HG03139 (cell line): ENCODE results near the gene GABARAP.
"Not testable (repeated sequence)": the region's sequence is repeated elsewhere in the genome, so short reads cannot be mapped to it uniquely, and the experiment has no call there.

Source experiments
- ATAC-seq: cut with Tn5 transposase; IDR thresholded peaks from one replicate; pipeline ENCODE4 v1.9.1; 2021; ENCODE audit not compliant: unreplicated experiment

Gene GABARAP

DNA sequence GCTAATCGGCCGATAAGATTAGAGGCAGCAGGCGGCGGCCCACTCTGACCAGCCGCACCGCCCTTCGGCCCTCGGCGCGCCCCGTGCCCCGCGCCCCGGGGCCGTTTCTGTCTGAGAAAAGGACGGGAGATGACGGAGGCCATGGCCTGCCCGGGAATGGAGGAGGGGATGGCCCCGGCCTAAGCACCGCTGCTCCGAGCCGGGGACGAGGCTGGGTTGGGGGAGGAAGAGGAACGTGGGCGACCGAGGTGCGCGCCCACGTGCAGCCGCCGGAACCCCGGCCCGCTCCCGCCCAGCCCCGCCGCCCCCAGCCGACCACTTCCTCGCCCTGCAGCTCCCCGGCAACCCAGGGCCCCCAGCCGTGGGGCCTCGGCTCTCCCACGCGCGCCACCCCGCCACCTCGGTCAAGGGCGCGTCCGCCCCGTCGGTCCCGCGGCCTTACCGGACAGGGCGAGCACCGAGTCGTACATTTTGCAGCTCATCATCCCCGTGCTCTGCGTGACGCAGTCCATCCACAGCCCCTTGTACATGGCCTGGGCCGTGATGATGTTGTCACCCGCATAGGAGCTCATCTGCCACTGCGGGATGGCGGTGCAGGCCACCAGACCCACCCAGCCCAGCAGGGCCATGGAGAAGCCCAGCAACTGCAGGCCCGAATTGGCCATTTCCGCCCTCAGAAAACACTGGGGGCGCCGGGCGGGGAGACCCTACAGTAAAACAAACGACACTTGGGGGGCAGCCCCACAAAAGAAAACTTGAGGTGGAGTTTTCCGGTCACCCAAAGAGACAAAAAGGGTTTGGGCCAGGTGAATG lies 19.3 kb upstream of the GABARAP start:
- no peak for ATAC-seq

DNA sequence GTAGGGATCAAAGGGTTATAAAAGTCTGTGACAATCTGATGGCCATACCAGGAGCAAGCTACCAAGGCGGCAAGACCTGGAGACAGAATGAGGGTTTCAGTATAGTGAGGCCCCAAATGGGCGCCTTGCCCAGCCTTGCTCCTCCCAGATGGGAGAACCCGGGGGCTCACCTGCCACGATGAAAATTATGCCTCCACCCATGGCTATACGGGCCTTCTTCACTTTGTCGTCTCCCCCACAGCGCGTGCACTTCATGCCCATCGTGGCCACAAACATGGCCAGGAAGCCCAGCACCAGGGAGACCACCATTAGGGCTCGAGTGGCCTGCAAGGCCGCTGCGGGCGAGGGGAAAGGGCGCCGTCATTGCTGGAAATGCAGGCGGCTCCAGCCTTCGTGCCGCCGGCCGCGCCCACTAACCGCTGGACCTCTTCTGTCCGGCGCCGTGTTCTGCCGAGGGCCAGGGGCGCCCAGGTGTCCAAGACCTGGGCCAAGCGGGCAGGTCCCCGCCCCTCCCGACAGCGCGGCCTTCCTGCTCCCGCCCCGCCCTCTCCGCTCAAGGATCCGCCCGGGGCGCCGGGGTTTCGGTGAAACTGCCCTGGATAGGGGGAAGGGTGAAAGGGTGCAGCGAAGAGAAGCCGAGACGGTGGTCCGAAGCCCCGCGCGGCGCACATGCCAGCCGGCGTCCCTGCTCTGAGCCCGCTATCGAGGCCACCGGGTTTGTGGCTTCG lies 18.6 kb upstream of the GABARAP start:
- no peak for ATAC-seq

- ATAC-seq, result no peak
These were observed 17.9 kb upstream of the GABARAP start for GRCh38 chr17:7260151-7260550.

GRCh38 chr17:7259555-7259889 lies 17.3 kb upstream of the GABARAP start:
- ATAC-seq, result no peak

DNA sequence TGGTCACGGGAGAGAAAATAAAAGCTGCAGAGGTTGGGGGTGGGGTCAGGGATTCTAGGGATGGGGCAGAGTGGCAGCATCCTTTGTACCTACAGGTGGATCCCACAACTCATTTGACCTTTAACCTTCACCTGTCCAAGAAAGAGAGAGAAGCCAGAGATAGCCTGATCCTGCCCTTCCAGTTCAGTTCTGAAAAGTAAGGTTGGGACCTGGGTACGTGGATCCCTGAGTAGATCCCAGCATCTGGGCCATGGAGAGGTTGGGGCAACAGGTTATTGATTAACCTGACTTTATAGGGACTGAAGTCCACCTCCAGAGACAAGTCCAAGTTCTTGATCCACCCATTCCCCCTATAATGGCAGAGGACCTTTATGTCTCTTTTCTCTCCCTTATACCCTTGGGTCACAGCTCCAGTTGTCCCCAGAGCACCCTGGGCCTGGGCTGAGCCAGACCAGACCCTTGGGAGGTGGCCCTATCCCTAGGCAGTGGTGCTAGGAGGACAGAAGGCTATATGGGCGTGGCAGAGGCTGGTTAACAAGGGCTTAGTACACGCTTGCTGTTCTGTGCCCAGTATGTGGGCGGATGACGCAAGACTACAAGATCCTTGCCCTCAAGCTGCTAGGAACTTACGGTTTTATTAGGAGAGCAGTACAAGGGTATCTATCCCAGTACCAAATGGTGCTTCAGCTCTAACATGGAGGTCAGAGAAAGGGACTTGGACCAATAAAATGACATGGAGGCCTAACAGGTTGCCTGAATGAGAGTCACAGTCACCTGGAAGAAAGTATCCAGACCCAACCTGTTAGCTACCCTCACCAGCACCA lies 16.7 kb upstream of the GABARAP start:
- ATAC-seq, result no peak

DNA sequence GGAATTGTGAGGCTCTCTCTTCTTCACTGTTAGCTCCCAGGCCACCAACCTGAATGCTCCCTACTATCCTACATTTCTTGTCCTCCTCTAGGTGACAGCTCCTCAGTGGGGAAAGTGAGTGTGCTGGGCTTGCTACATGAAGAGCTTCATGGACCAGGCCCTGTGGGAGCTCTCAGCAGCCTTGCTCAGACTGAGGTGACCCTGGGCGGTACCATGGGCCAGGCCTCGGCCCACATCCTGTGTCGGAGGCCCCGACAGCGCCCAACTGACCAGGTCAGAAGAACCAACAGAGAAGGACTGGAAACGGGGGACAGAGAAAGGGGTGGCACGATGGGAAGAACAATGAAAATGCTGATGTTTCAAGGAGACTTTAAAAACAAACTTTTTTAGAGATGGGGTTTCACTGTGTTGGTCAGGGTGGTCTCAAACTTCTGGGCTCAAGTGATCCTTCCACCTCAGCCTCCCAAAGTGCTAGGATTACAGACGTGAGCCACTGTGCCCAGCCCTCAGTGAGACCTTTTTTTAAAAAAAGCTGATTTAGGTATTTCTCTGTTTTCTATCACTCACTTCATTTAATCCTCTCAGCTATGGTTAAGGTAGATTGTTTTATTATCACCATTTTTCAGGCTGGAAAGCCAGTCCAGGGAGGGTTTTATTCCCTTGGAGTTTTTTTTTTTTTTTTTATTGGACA lies 14.7 kb upstream of the GABARAP start:
- ATAC-seq, result no peak

DNA sequence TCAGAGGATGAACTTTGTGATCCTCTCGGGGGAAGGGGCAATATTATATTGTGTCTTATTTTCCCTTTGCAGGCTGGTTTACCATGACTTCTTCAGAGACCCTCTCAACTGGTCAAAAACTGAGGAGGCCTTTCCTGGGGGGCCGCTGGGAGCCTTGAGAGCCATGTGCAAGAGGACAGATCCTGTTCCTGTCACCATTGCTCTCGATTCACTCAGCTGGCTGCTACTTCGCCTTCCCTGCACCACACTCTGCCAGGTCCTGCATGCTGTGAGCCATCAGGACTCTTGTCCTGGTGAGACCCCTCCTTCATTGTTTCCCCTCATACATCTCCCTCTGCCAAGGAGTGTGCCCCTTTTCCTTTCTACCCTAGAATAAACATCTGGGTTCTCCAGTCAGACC lies 12.3 kb upstream of the GABARAP start:
- no peak for ATAC-seq

DNA sequence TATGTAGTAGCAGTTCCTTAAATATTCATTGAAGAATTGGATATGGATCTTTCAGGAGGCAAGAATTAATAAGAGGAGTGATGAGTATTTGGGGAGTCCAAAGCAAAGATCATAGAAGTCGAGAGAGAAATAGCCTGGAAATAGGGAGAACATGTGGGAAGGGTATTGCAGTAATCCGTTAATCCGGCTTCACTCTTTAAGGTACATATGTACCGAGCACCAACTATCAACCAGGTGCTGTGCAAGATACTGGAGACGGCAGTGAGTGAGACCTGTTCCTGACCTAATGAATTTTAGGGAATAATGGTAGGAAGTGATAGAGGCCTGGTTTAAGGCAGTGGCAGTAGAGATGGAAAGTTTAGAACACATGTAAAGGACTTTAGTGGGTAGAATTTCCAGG lies 10.8 kb upstream of the GABARAP start:
- no peak for ATAC-seq

DNA sequence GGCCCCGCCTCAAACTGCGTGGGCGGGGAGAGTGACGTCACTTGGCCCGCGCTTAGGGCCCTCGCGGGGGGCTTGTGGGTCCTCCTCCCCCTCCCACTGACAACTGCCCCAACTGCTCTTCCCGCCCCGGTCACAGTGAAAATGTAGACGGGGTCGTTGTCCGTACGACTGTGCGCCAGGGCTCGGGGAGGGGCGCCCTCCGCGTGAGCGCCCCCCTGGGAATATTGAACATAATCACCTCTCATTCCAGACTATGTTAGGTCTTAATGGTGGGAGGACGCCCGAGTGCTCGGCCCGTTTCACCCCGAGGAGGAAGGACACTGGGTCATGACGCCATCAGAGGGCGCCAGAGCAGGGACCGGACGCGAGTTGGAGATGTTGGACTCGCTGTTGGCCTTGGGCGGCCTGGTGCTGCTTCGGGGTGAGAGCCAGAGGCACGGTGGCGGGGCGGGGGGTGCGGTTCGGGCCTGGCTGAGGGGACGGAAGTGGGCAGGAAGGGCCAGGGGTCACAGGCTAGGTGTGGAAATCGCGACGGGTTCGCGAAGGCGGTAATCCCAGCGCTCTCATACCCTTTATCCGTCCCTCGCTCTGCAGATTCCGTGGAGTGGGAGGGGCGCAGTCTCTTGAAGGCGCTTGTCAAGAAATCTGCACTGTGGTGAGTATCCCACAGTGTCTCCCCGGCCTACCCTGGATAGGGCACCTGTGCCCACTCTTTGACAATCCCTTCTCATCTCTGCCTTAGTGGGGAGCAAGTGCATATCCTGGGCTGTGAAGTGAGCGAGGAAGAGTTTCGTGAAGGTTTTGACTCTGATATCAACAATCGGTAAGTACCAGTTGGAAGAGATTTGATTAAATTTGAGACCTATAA lies 10.2 kb upstream of the GABARAP start, which contains the start of gene ELP5:
Gene ELP5, plus strand, starts transcription at position 40 of the 868 bp plus-strand sequence. Its CDS starts 336 bp downstream, at position 376.
- peak; percentile 46 for ATAC-seq

DNA sequence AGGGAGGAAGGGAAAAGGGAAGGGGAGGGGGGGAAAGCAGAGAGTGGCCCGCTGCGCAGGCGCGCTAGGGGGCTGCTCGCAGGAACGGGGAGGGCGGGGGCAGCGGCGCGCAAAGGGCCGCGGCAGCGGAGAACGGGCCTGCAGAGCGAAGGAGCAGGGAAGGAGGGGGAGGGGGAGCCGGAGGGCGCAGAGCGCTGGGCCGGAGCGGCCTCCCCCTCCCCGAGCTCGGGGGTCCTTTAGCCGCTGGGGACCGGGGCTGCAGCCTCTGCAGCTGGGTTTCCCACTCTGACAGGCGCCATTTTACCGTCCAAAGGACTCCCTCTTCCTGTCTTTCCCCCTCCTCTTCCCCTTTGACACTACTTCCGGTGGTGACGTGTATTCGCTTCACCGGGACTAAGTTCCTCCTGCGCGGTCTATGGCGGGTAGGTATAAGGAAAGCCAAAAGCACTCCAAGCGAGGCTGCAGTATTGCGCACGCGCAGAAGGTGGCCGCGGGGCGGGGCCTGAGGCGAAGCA lies 9.5 kb upstream of the GABARAP start, which contains the start of gene CTDNEP1:
Gene CTDNEP1, minus strand, starts transcription at position 74 of the 515 bp plus-strand sequence. CDS start 438 bp downstream, outside the sequence.
- ATAC-seq, result peak; percentile 76

- ATAC-seq, result no peak
These were observed 8.7 kb upstream of the GABARAP start for GRCh38 chr17:7250695-7251627.

DNA sequence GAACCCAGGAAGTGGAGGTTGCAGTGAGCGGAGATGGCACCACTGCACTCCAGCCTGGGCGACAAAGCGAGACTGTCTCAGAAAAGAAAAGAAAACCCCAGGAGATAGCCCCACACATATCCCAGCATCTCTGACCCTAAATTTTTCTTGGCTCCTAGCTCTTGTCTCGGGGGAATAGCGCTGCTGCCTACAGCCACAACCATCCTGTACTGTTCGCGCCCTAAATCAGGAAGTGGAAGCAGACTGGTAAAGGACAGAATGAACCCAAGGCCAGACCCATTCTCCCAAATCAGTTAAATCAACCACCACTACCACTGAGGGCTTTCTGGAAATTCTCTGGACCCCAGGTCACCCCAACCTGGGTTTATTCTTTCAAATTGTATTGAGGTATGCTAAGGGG lies 7.6 kb upstream of the GABARAP start:
- ATAC-seq, result no peak

DNA sequence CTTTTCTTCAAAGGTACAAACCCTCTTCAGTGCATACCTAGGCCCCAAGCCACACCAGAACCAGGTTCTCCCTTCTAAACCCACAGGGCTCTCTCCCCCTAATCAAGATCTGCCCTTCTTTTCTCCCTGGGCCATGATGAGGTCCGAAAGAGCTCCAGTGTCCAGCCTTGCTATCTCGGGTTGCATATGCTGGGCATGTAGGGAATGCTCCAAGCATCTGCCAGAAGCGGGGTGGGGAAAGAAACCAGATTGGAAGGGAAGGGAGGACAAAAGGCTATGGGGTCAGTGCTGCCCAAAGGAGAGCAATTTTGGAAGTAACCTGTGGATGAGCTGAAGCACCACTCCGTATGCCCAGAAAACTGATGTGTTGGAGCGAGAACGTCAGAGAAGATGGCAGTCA lies 7.0 kb upstream of the GABARAP start:
- ATAC-seq, result no peak

GRCh38 chr17:7248796-7249195 lies 6.5 kb upstream of the GABARAP start:
- no peak for ATAC-seq

DNA sequence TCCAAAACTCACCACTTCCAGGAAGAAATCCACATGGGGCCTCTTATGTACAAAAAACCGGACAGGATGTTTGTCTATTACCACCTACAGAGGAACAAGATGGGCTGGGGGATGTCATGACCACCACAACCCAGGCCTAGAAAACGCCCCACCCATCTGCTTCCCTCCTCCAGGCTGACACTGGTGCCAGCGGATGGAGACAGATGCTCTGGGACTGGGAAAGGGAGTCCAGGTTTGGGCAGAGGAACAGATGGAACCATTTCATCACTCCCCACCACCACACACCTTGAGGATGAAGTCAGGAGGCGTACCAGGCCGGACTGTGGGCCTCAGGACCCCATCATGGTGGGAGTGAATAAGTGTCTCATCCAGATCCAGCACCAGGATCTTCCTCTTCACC lies 4.5 kb upstream of the GABARAP start:
- ATAC-seq, result no peak

DNA sequence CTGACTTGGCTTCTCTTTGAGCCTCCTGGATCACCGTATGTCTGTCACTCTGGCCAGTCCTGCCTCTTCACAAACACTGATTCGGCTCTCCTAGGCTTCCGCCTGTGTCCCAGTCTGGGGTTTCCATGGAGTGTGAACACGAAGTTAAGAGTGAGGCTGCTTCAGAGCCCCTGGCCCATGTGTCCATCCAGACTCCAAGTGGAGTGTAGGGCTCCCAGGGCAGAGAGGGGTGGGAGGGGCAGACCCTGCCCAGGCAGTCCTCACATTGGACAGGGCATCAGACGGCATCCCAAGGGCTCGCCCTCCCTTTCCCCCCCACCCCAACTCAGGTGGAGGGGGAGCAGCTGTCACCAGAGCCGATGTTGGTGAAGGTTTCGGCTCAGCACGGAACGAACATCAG lies 1.6 kb upstream of the GABARAP start:
- not testable (repeated sequence) for ATAC-seq

DNA sequence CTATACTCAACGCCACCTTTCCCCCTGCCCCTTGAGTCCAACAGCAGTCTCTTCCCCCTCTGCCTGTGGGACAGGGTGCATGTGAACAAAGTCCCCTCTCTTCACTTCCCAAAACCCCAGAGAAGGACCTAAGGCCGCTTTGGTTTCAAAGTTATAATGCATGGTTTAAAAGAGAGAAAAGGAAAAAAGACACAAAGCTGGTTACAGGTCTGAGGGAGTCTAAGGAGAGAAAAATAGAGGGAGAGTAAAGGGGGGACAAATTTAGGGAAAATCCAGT lies 1.1 kb upstream of the GABARAP start:
- no peak for ATAC-seq

GRCh38 chr17:7242717-7243452 lies 636 bp upstream of the GABARAP start:
- peak; percentile 28 for ATAC-seq
